ENCODE data around the gene SH3RF1.

- TF ChIP-seq CTCF (IDR thresholded peaks at IDR 0.05), result no peak
- no peak for TF ChIP-seq POLR2A (IDR thresholded peaks at IDR 0.05)
These were observed 32.3 kb downstream of the SH3RF1 start for GRCh38 chr4:169238445-169238844.

Measured in uterus (tissue), 2 donors.